ENCODE measurements around the gene FGR.

DNA sequence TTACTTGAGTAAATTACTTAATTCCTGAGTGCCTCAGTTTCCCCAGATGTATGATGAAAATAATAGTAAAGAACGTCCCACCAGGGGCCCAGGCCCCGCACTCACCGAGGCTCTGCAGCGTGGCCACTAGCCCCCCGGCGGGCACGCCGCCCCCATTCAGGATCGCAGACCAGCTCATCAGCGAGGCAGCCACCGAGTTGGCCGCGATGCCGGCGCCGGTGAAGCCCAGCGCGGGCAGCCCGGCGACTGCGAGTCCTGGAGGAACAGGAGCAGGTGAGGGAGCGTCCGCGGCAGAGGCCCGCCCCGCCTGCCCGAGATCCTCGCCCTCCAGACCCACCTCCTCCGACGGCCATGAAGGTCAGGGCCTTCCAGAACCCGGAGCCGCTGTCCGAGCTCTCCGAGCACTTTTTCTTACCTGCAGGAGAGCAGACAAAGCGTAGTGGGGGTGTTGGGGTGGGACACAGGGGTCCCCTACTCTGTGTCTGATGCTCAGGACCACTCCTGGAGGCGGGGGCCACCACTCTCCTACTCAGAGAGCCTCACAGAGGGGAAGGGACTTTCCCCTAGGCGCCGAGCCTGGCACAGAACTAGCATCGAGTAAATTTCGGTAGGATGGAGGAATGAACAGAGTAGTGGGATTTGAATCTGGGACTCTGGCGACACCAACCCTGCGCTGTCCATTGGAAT is 33.3 kb upstream of the FGR start:
- TF ChIP-seq, protein P1, sequence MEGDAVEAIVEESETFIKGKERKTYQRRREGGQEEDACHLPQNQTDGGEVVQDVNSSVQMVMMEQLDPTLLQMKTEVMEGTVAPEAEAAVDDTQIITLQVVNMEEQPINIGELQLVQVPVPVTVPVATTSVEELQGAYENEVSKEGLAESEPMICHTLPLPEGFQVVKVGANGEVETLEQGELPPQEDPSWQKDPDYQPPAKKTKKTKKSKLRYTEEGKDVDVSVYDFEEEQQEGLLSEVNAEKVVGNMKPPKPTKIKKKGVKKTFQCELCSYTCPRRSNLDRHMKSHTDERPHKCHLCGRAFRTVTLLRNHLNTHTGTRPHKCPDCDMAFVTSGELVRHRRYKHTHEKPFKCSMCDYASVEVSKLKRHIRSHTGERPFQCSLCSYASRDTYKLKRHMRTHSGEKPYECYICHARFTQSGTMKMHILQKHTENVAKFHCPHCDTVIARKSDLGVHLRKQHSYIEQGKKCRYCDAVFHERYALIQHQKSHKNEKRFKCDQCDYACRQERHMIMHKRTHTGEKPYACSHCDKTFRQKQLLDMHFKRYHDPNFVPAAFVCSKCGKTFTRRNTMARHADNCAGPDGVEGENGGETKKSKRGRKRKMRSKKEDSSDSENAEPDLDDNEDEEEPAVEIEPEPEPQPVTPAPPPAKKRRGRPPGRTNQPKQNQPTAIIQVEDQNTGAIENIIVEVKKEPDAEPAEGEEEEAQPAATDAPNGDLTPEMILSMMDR (IDR thresholded peaks at IDR 0.05) = no peak
- TF ChIP-seq POLR2A (IDR thresholded peaks at IDR 0.05) (no peak), POLR2AphosphoS5 (IDR thresholded peaks at IDR 0.05) (no peak)
